ENCODE results near the gene NADK2.

Gene NADK2

DNA sequence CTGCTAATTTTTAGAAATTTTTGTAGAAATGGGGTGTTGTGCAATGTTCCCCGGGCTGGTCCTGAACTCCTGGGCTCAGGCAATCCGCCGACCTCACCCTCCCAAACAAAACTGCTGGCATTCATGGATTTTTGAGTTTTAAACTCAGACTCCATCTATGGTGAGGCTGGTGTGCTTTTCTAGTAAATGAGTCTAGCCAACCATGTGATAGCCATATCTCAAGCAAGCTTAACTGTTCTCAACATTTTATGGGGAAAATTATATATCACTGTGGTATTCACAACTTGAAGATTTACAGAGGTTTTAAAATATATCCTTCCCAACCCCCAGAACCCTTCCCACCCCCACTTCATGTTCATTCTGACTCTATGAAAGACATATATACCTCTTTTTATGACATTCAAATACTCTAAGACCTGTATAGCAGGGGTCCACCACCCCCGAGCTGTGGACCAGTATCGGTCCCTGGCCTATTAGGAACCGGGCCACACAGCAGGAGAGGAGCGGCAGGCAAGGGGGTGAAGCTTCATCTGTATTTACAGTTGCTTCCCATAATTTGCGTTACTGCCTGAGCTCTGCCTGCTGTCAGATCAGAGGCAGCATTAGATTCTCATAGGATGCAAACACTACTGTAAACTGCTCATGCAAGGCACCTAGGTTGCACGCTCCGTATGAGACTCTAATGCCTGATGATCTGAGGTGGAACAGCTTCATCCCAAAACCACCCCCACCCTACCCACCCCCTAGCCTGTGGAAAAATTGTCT lies 4.5 kb upstream of the NADK2 start:
- no peak for DNase-seq (ENCODE audit: low read depth)

- DNase-seq (ENCODE audit: low read depth): no peak
These were observed 2.4 kb upstream of the NADK2 start for GRCh38 chr5:36244076-36244475.

- DNase-seq (ENCODE audit: low read depth): no peak
These were observed 1.9 kb upstream of the NADK2 start for GRCh38 chr5:36243653-36244052.

- DNase-seq (ENCODE audit: low read depth): no peak
These were observed 1.1 kb upstream of the NADK2 start for GRCh38 chr5:36242534-36243485.

DNA sequence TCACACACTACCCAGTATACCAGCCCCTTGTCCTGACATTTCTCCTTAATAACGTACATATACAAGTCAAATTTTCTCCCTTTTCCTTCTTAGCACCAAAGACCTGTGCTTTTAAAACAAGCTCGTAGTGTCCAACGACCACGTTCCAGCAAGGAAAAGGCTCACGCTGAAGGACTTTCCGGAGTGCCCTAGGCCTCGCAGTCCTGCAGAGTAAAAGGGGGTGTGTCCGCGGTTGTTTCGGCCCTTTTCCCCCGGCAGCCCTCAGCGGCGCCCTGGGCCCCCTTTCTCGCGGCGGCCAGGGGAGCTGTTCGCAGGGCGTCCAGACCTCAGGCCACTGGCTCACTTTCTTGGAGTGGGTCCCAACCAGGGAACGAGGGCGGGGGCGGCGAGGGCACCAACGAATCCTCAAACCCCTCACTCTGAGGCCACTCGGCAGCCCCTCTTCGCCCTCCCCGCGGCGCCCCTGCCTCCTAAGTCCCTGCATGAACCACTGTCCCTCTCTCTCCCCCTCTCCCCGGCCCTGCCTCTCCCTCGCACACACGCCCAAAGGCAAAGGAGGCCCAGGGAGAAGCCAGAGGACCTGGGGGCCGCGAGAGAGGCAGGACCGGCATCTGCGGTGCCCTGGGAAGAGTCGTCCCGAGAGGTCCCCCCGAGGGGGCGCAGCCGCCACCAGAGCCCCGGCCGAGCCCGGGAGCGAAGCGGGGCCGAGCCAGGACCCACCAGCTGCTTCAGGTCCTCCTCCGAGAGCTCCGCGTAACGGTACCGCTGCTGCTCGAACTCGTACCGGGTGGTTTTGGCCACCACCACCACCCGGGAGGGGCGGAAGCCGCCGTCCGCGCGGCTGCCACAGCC lies 720 bp downstream of the NADK2 start:
- DNase-seq (ENCODE audit: low read depth): peak; percentile 74

DNA sequence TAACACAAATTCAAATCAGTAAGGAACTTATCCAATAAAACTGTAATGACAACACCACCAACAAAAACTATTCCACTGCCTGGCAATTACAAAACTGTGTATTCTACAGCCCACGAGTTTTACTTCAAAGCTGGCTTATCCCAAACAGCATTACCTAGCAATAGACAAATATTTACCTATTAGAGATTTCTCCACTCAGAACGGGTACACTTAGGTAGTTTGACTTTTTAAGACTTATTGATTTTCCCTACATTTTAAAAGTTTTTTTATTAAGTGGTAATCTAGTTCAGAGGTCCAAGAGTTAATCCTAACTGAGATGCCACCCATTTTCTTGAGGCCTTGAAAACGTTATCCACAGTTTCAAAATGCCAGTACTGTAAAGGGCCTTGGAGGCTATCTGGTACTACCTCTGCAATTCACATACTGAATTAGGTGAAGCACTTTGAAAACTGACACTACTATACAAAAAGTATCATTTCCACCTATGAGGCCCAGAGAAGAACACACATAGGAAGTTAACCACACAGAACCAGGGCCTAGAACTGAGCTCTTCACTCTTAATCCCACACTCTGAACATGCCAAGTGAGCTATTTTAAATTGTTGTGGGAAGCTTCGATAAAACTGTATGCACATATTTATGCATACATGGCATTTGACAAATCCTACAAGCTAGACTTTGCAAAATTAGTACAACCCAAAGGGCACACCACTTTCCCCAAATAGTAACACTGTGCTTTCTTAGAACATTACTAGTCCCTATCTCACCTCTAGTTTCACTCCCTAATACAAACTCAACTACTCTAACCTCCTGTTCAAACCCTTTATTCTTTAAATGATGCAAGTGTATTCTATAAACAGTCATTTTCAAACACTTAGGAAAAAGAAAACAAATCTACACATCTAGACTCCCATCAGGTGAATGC lies 2.1 kb downstream of the NADK2 start:
- no peak for DNase-seq (ENCODE audit: low read depth)

DNA sequence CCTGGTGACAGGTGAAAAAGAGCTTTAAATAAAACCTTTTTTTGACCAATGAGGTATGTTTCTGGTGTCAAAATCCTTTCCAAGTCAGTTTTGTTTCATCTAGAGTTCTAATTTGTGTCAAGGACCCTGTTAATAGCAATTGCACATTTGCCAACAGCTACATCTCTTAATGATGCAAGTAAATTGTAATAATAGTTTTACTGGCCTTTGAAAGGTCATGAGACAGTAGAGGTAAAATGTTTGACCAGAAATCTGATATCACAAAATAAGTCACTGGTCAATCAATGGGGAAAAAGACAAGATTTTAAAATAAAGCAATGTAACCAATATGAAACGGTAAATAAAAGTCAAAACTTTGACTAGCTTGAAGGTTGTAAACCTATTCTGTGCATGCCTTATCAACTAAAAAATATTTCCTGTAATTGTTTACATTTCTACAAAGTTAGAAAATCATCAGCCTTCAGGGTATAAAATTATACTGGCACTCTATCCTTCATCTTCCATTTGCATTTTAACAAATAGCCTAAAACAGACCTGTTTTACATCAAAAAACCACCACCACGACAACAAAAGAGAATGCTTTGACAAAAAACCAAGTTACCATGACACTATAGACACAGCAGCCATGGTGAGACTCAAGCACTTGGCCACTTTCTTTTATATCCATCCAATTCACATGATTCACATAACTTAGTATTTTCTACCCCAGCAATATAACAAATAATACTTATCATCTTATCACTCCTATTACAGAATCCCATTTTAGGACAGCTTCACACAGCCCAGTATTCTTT lies 3.0 kb downstream of the NADK2 start:
- no peak for DNase-seq (ENCODE audit: low read depth)

DNA sequence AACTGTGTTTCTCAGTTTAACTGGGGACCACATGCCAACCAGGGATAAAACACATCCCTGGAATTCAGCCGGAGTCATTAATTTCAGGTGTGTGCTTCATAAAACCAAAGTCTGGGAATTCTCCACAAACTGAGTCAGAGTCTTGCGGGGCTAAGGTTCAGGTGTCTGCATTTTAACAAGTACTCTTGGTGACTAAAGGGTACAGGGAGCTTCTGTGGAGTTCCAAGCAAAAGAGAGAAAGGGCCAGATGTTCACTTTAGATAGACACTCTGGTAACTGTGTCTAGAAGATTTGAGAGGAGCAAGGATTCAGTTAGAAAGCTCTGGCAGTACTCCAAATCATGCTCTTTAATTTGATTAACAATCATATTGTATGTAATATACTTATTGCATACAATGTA lies 4.0 kb downstream of the NADK2 start:
- DNase-seq (ENCODE audit: low read depth): no peak

DNA sequence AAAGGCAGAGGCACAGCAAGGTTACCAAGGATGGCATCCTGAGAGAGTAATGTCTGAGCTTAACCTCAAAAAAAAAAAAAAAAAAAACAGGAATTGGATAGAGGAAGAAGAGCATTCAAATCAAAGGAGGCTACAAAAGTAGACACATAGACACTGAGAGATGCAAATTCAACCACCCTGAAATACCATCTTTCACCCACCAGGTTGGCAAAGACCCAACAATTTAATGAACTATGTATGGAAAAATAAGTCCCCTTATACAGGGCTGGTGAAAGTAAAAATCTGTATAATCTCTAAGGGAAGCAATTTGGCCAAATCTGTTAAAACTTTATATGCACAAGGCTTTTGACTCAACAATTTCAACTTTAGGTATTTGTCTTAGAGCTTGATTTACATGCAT lies 4.9 kb downstream of the NADK2 start:
- DNase-seq (ENCODE audit: low read depth): no peak

- no peak for DNase-seq (ENCODE audit: low read depth)
These were observed 9.2 kb downstream of the NADK2 start for GRCh38 chr5:36232533-36232932.

- no peak for DNase-seq (ENCODE audit: low read depth)
These were observed 11.5 kb downstream of the NADK2 start for GRCh38 chr5:36230151-36230790.

DNA sequence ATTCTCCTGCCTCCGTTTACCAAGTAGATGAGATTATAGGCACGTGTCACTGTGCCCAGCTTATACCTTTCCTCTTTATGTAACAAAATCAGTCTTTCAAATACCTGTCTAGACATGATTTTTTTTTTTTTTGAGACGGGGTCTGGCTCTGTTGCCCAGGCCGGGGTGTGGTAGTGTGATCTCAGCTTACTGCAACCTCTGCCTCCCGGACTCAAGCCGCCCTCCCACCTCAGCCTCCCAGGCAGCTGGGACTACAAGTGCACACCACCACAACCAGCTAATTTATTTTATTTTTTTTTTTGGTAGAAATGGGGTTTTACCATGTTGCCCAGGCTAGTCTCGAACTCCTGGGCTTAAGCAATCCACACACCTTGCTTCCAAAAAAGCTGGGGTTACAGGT lies 13.2 kb downstream of the NADK2 start:
- no peak for DNase-seq (ENCODE audit: low read depth)

DNA sequence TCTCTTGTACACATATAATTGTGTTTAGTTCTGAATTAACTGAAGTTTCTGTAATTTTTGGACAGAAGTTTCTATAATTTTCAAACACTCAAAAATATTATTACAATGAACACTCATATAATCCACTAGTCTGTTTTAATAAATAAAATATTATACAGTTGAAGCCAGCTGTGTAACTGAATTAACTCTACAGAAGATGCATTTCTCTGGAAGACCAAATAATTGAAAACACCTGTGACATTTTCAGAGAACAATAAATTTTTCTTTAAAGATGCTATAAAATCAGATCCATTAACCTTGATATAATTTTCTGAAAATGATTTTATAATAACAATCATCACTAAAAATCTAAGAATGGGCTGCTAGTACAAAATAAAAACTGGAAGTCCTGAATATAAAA lies 14.7 kb downstream of the NADK2 start:
- DNase-seq (ENCODE audit: low read depth): no peak

DNA sequence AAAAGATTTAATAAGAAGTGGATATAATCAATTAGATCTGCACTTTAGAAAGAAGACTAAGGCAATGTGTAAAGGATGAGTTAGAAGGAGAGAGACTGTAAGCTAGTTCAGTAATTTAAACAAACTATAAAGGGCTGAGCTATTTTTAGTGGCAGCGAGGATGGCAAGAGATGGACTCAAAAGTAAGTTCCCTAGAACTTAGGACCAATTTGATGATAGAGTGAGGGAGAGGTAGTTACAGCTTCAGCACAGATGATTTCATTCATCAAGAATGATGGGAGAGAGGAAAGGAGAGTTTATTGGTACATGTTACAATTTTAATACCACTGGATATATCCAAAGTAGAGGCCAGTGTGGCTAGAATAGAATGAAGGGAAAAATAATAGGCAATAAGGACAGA lies 19.1 kb downstream of the NADK2 start:
- DNase-seq (ENCODE audit: low read depth): peak; percentile 65

DNA sequence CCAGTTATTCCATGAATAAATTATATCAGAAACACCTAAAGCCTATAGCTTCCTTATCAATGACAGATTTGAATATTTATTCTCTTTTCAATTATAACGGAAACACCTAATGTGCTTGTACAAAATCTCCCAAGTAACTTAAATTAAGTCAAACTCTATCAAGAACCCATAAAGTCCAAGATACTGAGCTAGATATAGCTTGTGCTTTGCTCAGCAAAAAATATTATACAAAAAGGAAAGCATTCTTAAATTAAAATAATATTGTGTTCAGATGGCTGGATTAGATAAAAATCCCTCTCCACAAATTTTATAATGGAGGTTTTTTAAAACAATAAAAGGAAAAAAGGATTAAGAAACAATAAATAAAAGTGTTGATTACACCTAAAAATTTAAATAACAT lies 23.7 kb downstream of the NADK2 start:
- DNase-seq (ENCODE audit: low read depth): no peak

GRCh38 chr5:36217567-36217966 lies 24.2 kb downstream of the NADK2 start:
- DNase-seq (ENCODE audit: low read depth): no peak

GRCh38 chr5:36215910-36216309 lies 25.8 kb downstream of the NADK2 start:
- DNase-seq (ENCODE audit: low read depth): no peak

- DNase-seq (ENCODE audit: low read depth): no peak
These were observed 27.3 kb downstream of the NADK2 start for GRCh38 chr5:36214436-36214835.

GRCh38 chr5:36209664-36210063 lies 32.1 kb downstream of the NADK2 start:
- DNase-seq (ENCODE audit: low read depth): peak; percentile 39

GRCh38 chr5:36208786-36209185 lies 32.9 kb downstream of the NADK2 start:
- DNase-seq (ENCODE audit: low read depth): no peak
